HFFc6 (cell line): ENCODE data around the gene MAPKBP1. TPM values are rescaled to one million over a fixed set of nuclear protein-coding genes. Genes with fewer than 3 reads are reported as not detected.

Source experiments
- DNase-seq: peaks from one replicate; pipeline ENCODE4 v3.0.0-alpha.2; 2018
- H3K27ac Mint-ChIP-seq: 2 replicates; pipeline ENCODE4 v1.8.0; 2020; ENCODE audit warnings: mild to moderate bottlenecking, mixed read lengths
- H3K27me3 Mint-ChIP-seq: 2 replicates; pipeline ENCODE4 v1.8.0; 2021; ENCODE audit warnings: mild to moderate bottlenecking, moderate library complexity, mixed read lengths; ENCODE audit not compliant: insufficient read depth
- H3K36me3 Mint-ChIP-seq: 2 replicates; pipeline ENCODE4 v1.8.0; 2021; ENCODE audit warnings: low read depth, mixed read lengths
- H3K4me1 Mint-ChIP-seq: 2 replicates; pipeline ENCODE4 v1.8.0; 2020; ENCODE audit warnings: low read depth, mixed read lengths
- H3K4me3 Mint-ChIP-seq: 2 replicates; pipeline ENCODE4 v1.8.0; 2020; ENCODE audit warnings: mild to moderate bottlenecking, moderate library complexity, mixed read lengths
- H3K9me3 Mint-ChIP-seq: 2 replicates; pipeline ENCODE4 v1.8.0; 2020; ENCODE audit warnings: mild to moderate bottlenecking, mixed read lengths
- total RNA-seq, 6 experiments: library from RNA; stranded (reverse); fragmentation: NEBNext Ultra II Directional; extraction: Animal tissue kit (Norgen Biotek cat#: 25700); gene quantifications; 2 replicates in 1 of 6; 3 replicates in 5 of 6; pipeline ENCODE4 v1.2.3, GENCODE V29; 2021
- TF ChIP-seq, protein P1 (sequence below): fragments of 200-600 bp; sonication (generic); IDR thresholded peaks from 2 replicates; pipeline ENCODE4 v1.5.0; 2021; ENCODE audit warnings: antibody characterized with exemption, mild to moderate bottlenecking

Gene MAPKBP1
- total RNA-seq, 6 experiments from 2014 or later: 15.7 to 22.4 (median 18.1) TPM

DNA sequence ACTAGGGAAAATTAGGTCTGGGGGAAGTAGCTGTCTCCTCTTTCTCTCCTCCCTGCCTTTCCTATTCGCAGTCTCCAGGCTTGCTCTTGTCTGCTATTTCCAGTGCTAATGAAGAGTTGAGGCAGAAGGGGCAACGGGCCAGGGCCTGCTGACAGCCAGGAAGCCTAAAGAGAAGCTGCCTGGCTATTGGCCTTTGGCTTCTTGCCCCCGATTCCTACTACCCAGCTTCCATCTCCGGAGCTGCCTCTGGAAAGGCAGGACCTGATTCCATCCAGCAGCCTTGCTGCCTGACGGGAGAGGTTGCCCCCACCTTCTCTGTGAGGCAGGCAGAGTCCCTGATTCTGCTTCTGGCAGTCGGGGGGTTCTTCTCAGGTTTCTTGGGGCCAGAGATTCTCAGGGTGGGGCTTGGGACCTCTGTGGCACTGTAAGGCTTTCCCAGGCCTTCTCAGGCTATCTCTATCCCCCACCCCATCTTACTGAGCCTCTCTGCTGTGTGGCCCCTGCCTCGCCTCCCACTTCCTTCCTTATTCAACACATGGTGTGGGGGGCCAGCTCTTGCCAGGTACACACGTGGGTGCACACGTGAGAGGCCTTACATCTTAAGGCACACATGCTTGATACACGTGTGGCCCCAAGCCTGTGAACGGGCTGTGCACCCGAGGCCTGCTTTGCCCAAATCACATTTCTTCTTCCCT is 35.4 kb downstream of the MAPKBP1 start:
- peaks cover 37% of the 10 kb centered on the region for H3K4me1 Mint-ChIP-seq
- TF ChIP-seq, protein P1, sequence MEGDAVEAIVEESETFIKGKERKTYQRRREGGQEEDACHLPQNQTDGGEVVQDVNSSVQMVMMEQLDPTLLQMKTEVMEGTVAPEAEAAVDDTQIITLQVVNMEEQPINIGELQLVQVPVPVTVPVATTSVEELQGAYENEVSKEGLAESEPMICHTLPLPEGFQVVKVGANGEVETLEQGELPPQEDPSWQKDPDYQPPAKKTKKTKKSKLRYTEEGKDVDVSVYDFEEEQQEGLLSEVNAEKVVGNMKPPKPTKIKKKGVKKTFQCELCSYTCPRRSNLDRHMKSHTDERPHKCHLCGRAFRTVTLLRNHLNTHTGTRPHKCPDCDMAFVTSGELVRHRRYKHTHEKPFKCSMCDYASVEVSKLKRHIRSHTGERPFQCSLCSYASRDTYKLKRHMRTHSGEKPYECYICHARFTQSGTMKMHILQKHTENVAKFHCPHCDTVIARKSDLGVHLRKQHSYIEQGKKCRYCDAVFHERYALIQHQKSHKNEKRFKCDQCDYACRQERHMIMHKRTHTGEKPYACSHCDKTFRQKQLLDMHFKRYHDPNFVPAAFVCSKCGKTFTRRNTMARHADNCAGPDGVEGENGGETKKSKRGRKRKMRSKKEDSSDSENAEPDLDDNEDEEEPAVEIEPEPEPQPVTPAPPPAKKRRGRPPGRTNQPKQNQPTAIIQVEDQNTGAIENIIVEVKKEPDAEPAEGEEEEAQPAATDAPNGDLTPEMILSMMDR: no peak
- peaks cover 1% of the 10 kb centered on the region for H3K27me3 Mint-ChIP-seq
- no peaks in the 10 kb centered on the region for H3K9me3 Mint-ChIP-seq
- H3K36me3 Mint-ChIP-seq: peaks cover 5% of the 10 kb centered on the region; the same call in 1 of the 2 replicates
- DNase-seq: no peak
- peak overlapping the region; percentile 69 for H3K27ac Mint-ChIP-seq
- H3K4me3 Mint-ChIP-seq: no peak overlapping the region

DNA sequence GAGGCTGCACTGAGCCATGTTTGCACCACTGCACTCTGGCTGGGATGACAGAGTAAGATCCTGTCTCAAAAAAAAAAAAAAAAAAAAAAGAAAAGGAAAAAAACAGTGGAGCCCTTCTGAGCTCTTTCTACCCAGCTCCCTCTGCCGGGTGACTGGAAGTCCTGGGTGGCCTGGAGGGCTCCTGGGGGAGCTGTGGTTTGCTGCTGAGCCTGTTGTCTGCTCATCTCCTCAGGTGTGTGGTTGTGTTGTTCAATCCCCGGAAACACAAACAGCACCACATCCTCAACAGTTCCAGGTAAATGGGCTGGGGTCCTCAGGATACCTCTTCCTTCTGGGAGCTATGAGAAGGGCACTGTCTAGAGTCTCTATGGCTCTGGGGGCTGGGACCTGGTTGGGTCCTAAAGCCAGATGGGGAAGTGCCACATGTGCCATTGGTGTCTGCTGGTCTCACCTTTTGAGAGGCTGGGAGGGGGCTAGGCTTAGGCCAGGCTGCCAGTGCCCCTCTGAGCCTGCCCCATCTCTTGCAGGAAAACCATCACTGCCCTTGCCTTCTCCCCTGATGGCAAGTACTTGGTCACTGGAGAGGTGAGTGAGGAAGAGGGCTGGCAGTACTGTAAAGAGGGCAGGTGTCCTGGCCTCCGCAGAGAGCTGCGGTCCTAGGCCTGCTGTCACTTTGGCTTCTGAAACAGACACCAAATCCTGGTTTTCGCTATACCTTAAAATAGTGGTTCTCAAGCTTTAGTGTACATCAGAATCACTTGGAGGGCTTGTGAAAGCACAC is 36.6 kb downstream of the MAPKBP1 start:
- Mint-ChIP-seq H3K27me3 (peaks cover 1% of the 10 kb centered on the region), H3K27ac (peak overlapping the region; percentile 69), H3K4me1 (peaks cover 32% of the 10 kb centered on the region), H3K9me3 (no peaks in the 10 kb centered on the region), H3K4me3 (no peak overlapping the region), H3K36me3 (peaks cover 8% of the 10 kb centered on the region)
- TF ChIP-seq, protein P1: peak; percentile 30; the same call in 1 of the 2 replicates
- DNase-seq: peak; percentile 20

DNA sequence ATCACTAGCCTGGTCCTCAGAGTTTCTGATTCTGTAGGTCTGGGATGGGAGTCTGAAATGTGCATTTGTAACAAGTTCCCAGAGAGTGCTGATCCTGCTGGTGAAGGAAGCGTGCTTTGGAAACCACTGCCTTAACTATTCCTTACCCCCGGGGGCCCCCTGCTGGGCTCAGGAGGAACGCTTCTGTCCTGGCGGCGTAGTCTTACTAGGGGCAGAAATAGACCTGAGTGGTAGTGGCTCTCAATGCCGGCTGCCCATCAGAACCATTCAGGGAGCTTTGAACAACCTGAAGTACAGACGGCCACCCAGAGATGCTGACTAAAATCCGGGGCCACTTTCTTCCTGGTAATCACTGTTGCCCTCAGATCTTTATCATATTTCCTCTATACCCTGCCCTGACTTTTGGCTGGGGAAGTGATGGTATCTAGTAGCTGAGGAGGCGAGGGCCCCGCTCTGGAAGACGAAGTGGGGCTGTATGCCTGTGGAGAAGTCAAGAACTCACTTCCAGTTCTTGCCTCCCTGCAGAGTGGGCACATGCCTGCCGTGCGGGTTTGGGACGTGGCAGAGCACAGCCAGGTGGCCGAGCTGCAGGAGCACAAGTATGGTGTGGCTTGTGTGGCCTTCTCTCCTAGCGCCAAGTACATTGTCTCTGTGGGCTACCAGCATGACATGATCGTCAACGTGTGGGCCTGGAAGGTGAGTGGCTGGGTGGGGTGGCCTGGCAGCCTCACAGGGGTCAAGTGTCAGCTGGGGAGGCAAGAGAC is 37.3 kb downstream of the MAPKBP1 start:
- Mint-ChIP-seq H3K27ac (peak overlapping the region; percentile 36; the same call in 1 of the 2 replicates), H3K4me3 (no peak overlapping the region), H3K27me3 (peaks cover 1% of the 10 kb centered on the region), H3K4me1 (peaks cover 25% of the 10 kb centered on the region), H3K36me3 (peaks cover 11% of the 10 kb centered on the region), H3K9me3 (no peaks in the 10 kb centered on the region)
- DNase-seq: peak; percentile 69
- TF ChIP-seq, protein P1: peak; percentile 91

DNA sequence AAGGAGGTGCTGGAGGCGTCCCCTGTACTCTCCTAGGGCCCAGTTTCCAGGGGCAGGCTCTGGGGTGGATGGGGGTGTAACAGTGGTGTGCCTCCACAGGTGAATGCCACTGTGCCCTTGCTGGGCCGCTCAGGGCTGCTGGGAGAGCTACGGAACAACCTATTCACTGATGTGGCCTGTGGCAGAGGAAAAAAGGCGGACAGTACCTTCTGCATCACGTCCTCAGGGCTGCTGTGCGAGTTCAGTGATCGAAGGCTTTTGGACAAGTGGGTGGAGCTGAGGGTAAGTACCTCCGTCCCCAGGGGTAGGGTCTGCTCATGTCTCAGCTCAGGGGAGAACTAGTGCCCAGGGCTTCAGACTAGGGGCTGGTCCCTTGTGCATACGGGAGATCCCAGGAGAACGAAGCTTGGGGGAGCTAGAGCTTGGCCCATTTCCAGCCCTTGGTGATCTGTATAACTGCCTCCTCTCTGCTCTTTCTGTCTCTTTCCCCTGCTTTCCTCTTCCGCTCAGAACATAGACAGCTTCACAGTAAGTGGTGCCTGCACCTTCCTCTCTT is 38.6 kb downstream of the MAPKBP1 start:
- no peak overlapping the region for H3K4me3 Mint-ChIP-seq
- TF ChIP-seq, protein P1: no peak
- peaks cover 11% of the 10 kb centered on the region for H3K36me3 Mint-ChIP-seq
- no peak overlapping the region for H3K27ac Mint-ChIP-seq
- no peaks in the 10 kb centered on the region for H3K9me3 Mint-ChIP-seq
- peaks cover 1% of the 10 kb centered on the region; the same call in 1 of the 2 replicates for H3K27me3 Mint-ChIP-seq
- DNase-seq: no peak
- H3K4me1 Mint-ChIP-seq: peaks cover 18% of the 10 kb centered on the region

DNA sequence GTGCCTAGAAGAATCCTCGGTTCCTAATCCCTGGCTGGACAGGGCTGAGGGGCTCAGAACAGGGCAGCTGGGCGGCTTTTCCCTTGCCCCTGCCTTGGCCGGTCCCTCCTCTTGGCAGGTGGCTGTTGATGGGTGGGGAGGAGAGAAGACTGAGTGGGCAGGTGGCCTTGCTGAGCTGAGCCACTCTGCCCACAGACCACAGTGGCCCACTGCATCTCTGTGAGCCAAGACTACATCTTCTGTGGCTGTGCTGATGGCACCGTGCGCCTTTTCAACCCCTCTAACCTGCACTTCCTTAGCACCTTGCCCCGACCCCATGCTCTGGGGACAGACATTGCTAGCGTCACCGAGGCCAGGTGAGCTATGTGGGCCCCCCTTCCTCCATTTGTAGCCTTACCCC is 39.1 kb downstream of the MAPKBP1 start:
- DNase-seq: no peak
- Mint-ChIP-seq H3K27me3 (peaks cover 1% of the 10 kb centered on the region; the same call in 1 of the 2 replicates), H3K4me3 (no peak overlapping the region), H3K9me3 (no peaks in the 10 kb centered on the region), H3K36me3 (peaks cover 11% of the 10 kb centered on the region), H3K27ac (no peak overlapping the region), H3K4me1 (peaks cover 18% of the 10 kb centered on the region)
- TF ChIP-seq, protein P1: no peak
